Stomach (tissue), 9 donors: ENCODE results near the gene ACTR10. TPM values are rescaled to one million over a fixed set of nuclear protein-coding genes. Genes with fewer than 3 reads are reported as not detected.
"Not testable (repeated sequence)": the region's sequence is repeated elsewhere in the genome, so short reads cannot be mapped to it uniquely, and the experiment has no call there.

Experiments
- DNase-seq, 2 donors: peaks; one replicate each; pipeline versions ENCODE4 v3.0.0 to v3.0.0-alpha.2; 2013 to 2019
- H3K27ac ChIP-seq, 5 donors: fragments of 200-600 bp in 4 of 5; sonication (generic) in 4 of 5; one replicate each; pipeline ENCODE4 v1.5.1; 2013 to 2019; ENCODE audit warnings: mild to moderate bottlenecking in 1 of 5, moderate library complexity in 1 of 5
- H3K27me3 ChIP-seq, 3 donors: fragments of 200-600 bp; sonication (generic); one replicate each; pipeline ENCODE4 v1.5.1; 2017 to 2019; ENCODE audit warnings: mixed run types in 1 of 3
- H3K36me3 ChIP-seq, 4 donors: fragments of 200-600 bp; sonication (generic); 1 replicate in 3 of 4; 2 replicates in 1 of 4; pipeline ENCODE4 v1.5.1; 2016 to 2019
- H3K4me1 ChIP-seq, 4 donors: fragments of 200-600 bp; sonication (generic); one replicate each; pipeline ENCODE4 v1.5.1; 2016 to 2019
- H3K4me3 ChIP-seq, 4 donors: fragments of 200-600 bp; sonication (generic) in 3 of 4; one replicate each; pipeline ENCODE4 v1.5.1; 2016 to 2019; ENCODE audit warnings: mild to moderate bottlenecking in 1 of 4
- H3K9me3 ChIP-seq, 4 donors: fragments of 200-600 bp; sonication (generic); one replicate each; pipeline ENCODE4 v1.5.1; 2016 to 2019
- EP300 ChIP-seq: sonication (generic); formaldehyde crosslinking; IDR thresholded peaks from one replicate; pipeline ENCODE4 v1.6.1; 2017; ENCODE audit warnings: antibody characterized with exemption
- POLR2A ChIP-seq, 4 donors: fragments of 450-650 bp; IDR thresholded peaks; one replicate each; pipeline ENCODE4 v1.6.1; 2016; ENCODE audit warnings: antibody characterized with exemption in 4 of 4, control low read depth in 2 of 4, mild to moderate bottlenecking in 1 of 4, moderate library complexity in 1 of 4
- POLR2AphosphoS5 ChIP-seq, 3 donors: sonication (generic); formaldehyde crosslinking; IDR thresholded peaks; one replicate each; pipeline ENCODE4 v1.6.1; 2016; ENCODE audit warnings: antibody characterized with exemption in 3 of 3
- WGBS, 5 donors: extraction: QIAGEN DNeasy Blood & Tissue Kit in 3 of 5; methylation state at CpG; one replicate each; pipeline versions ENCODE4 v1.1.5 to v1.1.7; 2013 to 2018; 5-methylcytosine and 5-hydroxymethylcytosine counted together
- intact Hi-C: fragments of 100-400 bp; cut with DNase I; formaldehyde crosslinking; loops from one replicate; pipeline ENCODE4 v1.15.1; 2023; ENCODE audit warnings: low total_unique reads
- polyA plus RNA-seq, 3 donors: library from polyadenylated mRNA; stranded (reverse); fragments of 200-250 nt; gene quantifications; one replicate each; pipeline ENCODE4 v1.2.3, GENCODE V29; 2013
- total RNA-seq, 5 donors: library from RNA; depleted of rRNA; stranded (reverse); fragments of >200 nt; gene quantifications; one replicate each; pipeline versions ENCODE4 v1.1.0 to v1.2.3, GENCODE V29; 2014 to 2016
- TF ChIP-seq, protein P1 (sequence below), 7 experiments: fragments of 450-650 bp in 4 of 7; fragments of 200-600 bp in 3 of 7; sonication (generic) in 3 of 7; IDR thresholded peaks; one replicate each; pipeline ENCODE4 v1.5.1; 2016 to 2019; ENCODE audit warnings: antibody characterized with exemption in 7 of 7, control low read depth in 2 of 7, mild to moderate bottlenecking in 1 of 7
- donor health status: healthy with polysubstance abuse.
- donor health status: Bipolar disorder and iron deficiency.
- donor health status: healthy.

The ACTR10 gene
- total and polyA plus RNA-seq, 8 donors, result 7.5 to 90.5 (median 55.3) TPM

- intact Hi-C loops, result no loop called here
- no peaks in the 10 kb centered on the region for H3K9me3 ChIP-seq
- H3K27ac ChIP-seq, result no peak overlapping the region
- WGBS, 5 donors, result 93 to 97% (median 96%) methylated on average over 8 of the region's 8 CpGs
- DNase-seq, result no peak
- peaks cover 16 to 67% (median 64%) of the 10 kb centered on the region in 4 donors for H3K36me3 ChIP-seq
- H3K4me1 ChIP-seq, result peaks cover 9 to 46% (median 26%) of the 10 kb centered on the region in 4 donors
- H3K4me3 ChIP-seq, result no peak overlapping the region
- no peaks in the 10 kb centered on the region for H3K27me3 ChIP-seq
- TF ChIP-seq POLR2A (IDR thresholded peaks at IDR 0.05) (no peak), POLR2AphosphoS5 (IDR thresholded peaks at IDR 0.05) (no peak), EP300 (no peak)
- TF ChIP-seq, protein P1, sequence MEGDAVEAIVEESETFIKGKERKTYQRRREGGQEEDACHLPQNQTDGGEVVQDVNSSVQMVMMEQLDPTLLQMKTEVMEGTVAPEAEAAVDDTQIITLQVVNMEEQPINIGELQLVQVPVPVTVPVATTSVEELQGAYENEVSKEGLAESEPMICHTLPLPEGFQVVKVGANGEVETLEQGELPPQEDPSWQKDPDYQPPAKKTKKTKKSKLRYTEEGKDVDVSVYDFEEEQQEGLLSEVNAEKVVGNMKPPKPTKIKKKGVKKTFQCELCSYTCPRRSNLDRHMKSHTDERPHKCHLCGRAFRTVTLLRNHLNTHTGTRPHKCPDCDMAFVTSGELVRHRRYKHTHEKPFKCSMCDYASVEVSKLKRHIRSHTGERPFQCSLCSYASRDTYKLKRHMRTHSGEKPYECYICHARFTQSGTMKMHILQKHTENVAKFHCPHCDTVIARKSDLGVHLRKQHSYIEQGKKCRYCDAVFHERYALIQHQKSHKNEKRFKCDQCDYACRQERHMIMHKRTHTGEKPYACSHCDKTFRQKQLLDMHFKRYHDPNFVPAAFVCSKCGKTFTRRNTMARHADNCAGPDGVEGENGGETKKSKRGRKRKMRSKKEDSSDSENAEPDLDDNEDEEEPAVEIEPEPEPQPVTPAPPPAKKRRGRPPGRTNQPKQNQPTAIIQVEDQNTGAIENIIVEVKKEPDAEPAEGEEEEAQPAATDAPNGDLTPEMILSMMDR (IDR thresholded peaks at IDR 0.05), result no peak
These were observed 49.7 kb downstream of the ACTR10 start for GRCh38 chr14:58249611-58250010.

DNA sequence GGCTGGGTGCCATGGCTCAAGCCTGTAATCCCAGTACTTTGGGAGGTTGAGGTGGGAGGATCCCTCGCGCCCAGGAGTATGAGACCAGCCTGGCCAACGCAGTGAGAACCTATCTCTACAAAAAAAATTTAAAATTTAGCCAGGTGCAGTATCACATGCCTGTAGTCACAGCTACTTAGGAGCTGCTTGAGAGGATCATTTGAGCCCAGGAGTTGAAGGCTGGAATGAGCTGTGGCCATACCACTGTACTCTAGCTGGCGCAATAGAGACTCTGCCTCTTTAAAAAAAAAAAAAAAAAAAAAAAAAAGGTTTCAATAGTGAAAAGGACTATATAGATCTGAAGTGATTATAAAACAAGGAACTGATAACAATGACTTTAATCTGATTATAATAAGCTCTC, 58.2 kb downstream of the ACTR10 start:
- no peak for DNase-seq
- WGBS, 5 donors, result 95 to 97% (median 96%) methylated on average over 4 of the region's 4 CpGs
- Histone ChIP-seq H3K9me3 (no peaks in the 10 kb centered on the region), H3K4me3 (no peak overlapping the region), H3K27ac (no peak overlapping the region), H3K4me1 (peaks cover 0 to 6% (median 2%) of the 10 kb centered on the region in 4 donors), H3K27me3 (no peaks in the 10 kb centered on the region), H3K36me3 (peaks cover 46 to 100% (median 98%) of the 10 kb centered on the region in 4 donors)
- TF ChIP-seq, protein P1 (IDR thresholded peaks at IDR 0.05), result no peak
- TF ChIP-seq POLR2AphosphoS5 (IDR thresholded peaks at IDR 0.05) (no peak), EP300 (no peak), POLR2A (IDR thresholded peaks at IDR 0.05) (no peak)
- intact Hi-C loops, result no loop called here

DNA sequence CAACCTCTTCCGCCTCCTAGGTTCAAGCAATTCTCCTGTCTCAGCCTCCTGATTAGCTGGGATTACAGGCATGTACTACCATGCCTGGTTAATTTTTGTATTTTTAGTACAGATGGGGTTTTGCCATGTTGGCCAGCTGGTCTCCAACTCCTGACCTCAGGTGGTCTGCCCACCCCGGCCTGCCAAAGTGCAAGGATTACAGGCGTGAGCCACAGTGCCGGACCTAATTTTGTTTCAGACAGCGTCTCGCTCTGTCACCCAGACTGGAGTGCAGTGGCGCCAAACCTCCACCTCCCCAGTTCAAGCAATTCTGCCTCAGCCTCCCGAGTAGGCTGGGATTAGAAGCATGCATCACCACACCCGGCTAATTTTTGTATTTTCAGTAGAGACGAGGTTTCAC, 62.1 kb downstream of the ACTR10 start:
- intact Hi-C loops, DNase-seq, H3K27me3 ChIP-seq, H3K27ac ChIP-seq, H3K9me3 ChIP-seq, H3K4me3 ChIP-seq: not testable (repeated sequence)
- Histone ChIP-seq H3K36me3 (peaks cover 51 to 100% (median 99%) of the 10 kb centered on the region in 4 donors), H3K4me1 (peaks cover 0 to 13% (median 3%) of the 10 kb centered on the region in 4 donors)
- WGBS, 5 donors, result 93 to 97% (median 95%) methylated on average over 10 of the region's 10 CpGs

DNA sequence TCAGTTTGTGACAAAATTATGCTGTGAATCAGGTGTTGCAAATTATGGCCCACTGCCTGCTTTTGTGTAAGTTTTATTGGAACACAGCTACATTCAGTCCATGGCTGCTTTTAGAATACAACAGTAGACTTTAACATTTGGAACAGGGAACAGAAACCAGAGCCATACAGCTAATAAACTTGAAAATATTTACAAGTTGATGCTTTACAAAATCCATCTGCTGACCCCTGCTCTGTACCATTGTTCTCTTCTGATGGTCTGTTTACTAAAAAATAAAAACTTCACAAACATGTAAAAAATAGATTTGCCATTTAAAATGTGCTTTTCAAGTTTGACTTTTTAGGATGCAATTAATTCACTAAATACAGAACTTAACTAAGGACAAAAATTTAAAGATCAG, 65.5 kb downstream of the ACTR10 start:
- Histone ChIP-seq H3K4me3 (no peak overlapping the region), H3K4me1 (peaks cover 0 to 10% (median under 1%) of the 10 kb centered on the region in 4 donors), H3K9me3 (no peaks in the 10 kb centered on the region), H3K36me3 (peaks cover 62 to 100% (median 99%) of the 10 kb centered on the region in 4 donors), H3K27me3 (no peaks in the 10 kb centered on the region), H3K27ac (peak overlapping the region in 1 of 5 donors; percentile 4)
- intact Hi-C loops, result no loop called here
- TF ChIP-seq POLR2A (IDR thresholded peaks at IDR 0.05), result no peak
- no peak for TF ChIP-seq POLR2AphosphoS5 (IDR thresholded peaks at IDR 0.05)
- TF ChIP-seq, protein P1 (IDR thresholded peaks at IDR 0.05), result no peak
- no peak for TF ChIP-seq EP300
- no peak for DNase-seq

- no peak overlapping the region for H3K4me3 ChIP-seq
- H3K36me3 ChIP-seq, result peaks cover 38 to 92% (median 91%) of the 10 kb centered on the region in 4 donors
- no peaks in the 10 kb centered on the region for H3K9me3 ChIP-seq
- TF ChIP-seq, protein P1 (IDR thresholded peaks at IDR 0.05), result no peak
- TF ChIP-seq POLR2A (IDR thresholded peaks at IDR 0.05), result no peak
- TF ChIP-seq POLR2AphosphoS5 (IDR thresholded peaks at IDR 0.05), result no peak
- no peak for TF ChIP-seq EP300
- peaks cover 0 to 43% (median 25%) of the 10 kb centered on the region in 4 donors for H3K4me1 ChIP-seq
- 68 to 77% (median 74%) methylated on average over 2 of the region's 2 CpGs for WGBS, 5 donors
- H3K27me3 ChIP-seq, result no peaks in the 10 kb centered on the region
- intact Hi-C loops, result no loop called here
- H3K27ac ChIP-seq, result no peak overlapping the region
- no peak for DNase-seq
These were observed 70.7 kb downstream of the ACTR10 start for GRCh38 chr14:58270628-58271027.
